WTC11 (cell line): Measurements from ENCODE around the gene FNIP1.

ENCODE experiments used
- CTCF ChIP-seq: fragments of 200-600 bp; IDR thresholded peaks from 2 replicates; pipeline ENCODE4 v1.8.0; 2022; ENCODE audit warnings: antibody characterized with exemption
- ESRRA ChIP-seq: sonication (generic); formaldehyde crosslinking; IDR thresholded peaks from 2 replicates; pipeline ENCODE4 v1.8.1; 2022; ENCODE audit warnings: mild to moderate bottlenecking, missing genetic modification reagents, borderline replicate concordance
- MAX ChIP-seq: sonication (generic); formaldehyde crosslinking; IDR thresholded peaks from 2 replicates; pipeline ENCODE4 v1.8.0; 2022; ENCODE audit warnings: mild to moderate bottlenecking, missing genetic modification reagents
- TEAD1 ChIP-seq: sonication (generic); formaldehyde crosslinking; IDR thresholded peaks from 2 replicates; pipeline ENCODE4 v1.8.0; 2022; ENCODE audit warnings: mild to moderate bottlenecking, missing genetic modification reagents
- USF2 ChIP-seq: sonication (generic); formaldehyde crosslinking; IDR thresholded peaks from 2 replicates; pipeline ENCODE4 v1.8.1; 2023; ENCODE audit warnings: mild to moderate bottlenecking, missing genetic modification reagents, moderate library complexity
- ZNF512 ChIP-seq: sonication (generic); formaldehyde crosslinking; IDR thresholded peaks from 2 replicates; pipeline ENCODE4 v1.8.1; 2022; ENCODE audit warnings: missing genetic modification reagents, borderline replicate concordance

- TF ChIP-seq TEAD1 (CRISPR knock-in tag) (no peak), CTCF (no peak), ESRRA (CRISPR knock-in tag) (no peak), ZNF512 (CRISPR knock-in tag) (no peak), USF2 (CRISPR knock-in tag) (no peak), MAX (CRISPR knock-in tag) (no peak)
Observed at GRCh38 chr5:131639148-131639547, 157.7 kb downstream of the FNIP1 start.
